Endodermal cell (in vitro differentiated cells): ENCODE measurements around the gene ATP1B1. TPM values are rescaled to one million over a fixed set of nuclear protein-coding genes. Genes with fewer than 3 reads are reported as not detected.

Source experiments
- DNase-seq: peaks from one replicate; pipeline ENCODE4 v3.0.0-alpha.2; 2017
- H3K27ac ChIP-seq: 2 replicates; pipeline ENCODE4 v1.5.1; 2013; ENCODE audit warnings: mild to moderate bottlenecking, low read depth, low read length, moderate library complexity
- H3K27me3 ChIP-seq: 2 replicates; pipeline ENCODE4 v1.6.1; 2013; ENCODE audit warnings: mild to moderate bottlenecking, low read length, moderate library complexity; ENCODE audit not compliant: insufficient read depth, control insufficient read depth, poor library complexity, severe bottlenecking
- H3K36me3 ChIP-seq: 2 replicates; pipeline ENCODE4 v1.7.0; 2013; ENCODE audit warnings: mild to moderate bottlenecking, low read length, moderate library complexity; ENCODE audit not compliant: control insufficient read depth, insufficient read depth
- H3K4me1 ChIP-seq: one replicate; pipeline ENCODE4 v1.7.0; 2013; ENCODE audit warnings: low read length; ENCODE audit not compliant: control insufficient read depth, insufficient read depth
- H3K4me3 ChIP-seq: 2 replicates; pipeline ENCODE4 v1.5.1; 2013; ENCODE audit warnings: mild to moderate bottlenecking, low read length, moderate library complexity
- H3K9ac ChIP-seq: 2 replicates; pipeline ENCODE4 v1.6.1; 2013; ENCODE audit warnings: mild to moderate bottlenecking, low read length, moderate library complexity; ENCODE audit not compliant: poor library complexity, severe bottlenecking; ENCODE audit errors: extremely low read depth
- H3K9me3 ChIP-seq: 2 replicates; pipeline ENCODE4 v1.6.1; 2013; ENCODE audit warnings: mild to moderate bottlenecking, low read length, moderate library complexity; ENCODE audit not compliant: control insufficient read depth
- H3K27ac Mint-ChIP-seq: 2 replicates; pipeline ENCODE4 v1.8.0; 2020; ENCODE audit warnings: mixed read lengths
- H3K27me3 Mint-ChIP-seq: 2 replicates; pipeline ENCODE4 v1.8.0; 2021; ENCODE audit warnings: mild to moderate bottlenecking, mixed read lengths; ENCODE audit not compliant: insufficient read depth
- H3K36me3 Mint-ChIP-seq: 2 replicates; pipeline ENCODE4 v1.8.0; 2020; ENCODE audit warnings: low read depth, mixed read lengths
- H3K4me1 Mint-ChIP-seq: 2 replicates; pipeline ENCODE4 v1.8.0; 2020; ENCODE audit warnings: mixed read lengths
- H3K4me3 Mint-ChIP-seq: 2 replicates; pipeline ENCODE4 v1.8.0; 2020; ENCODE audit warnings: mild to moderate bottlenecking, moderate library complexity, mixed read lengths
- H3K9me3 Mint-ChIP-seq: 2 replicates; pipeline ENCODE4 v1.8.0; 2020; ENCODE audit warnings: mild to moderate bottlenecking, mixed read lengths
- WGBS, 2 experiments: methylation state at CpG; one replicate each; pipeline versions ENCODE4 v1.1.5 to v1.1.7; 2013; ENCODE audit warnings: missing lambda C conversion rate in 2 of 2, mixed read lengths in 1 of 2; ENCODE audit not compliant: insufficient coverage in 1 of 2, insufficient read length in 1 of 2; 5-methylcytosine and 5-hydroxymethylcytosine counted together
- total RNA-seq, 2 donors: library from RNA; stranded (reverse); fragmentation: NEBNext Ultra II Directional in 1 of 2; extraction: Animal tissue kit (Norgen Biotek cat#: 25700) in 1 of 2; gene quantifications; 2 replicates in 1 of 2; 3 replicates in 1 of 2; pipeline ENCODE4 v1.2.1, GENCODE V29; 2021
- TF ChIP-seq, protein P1 (sequence below): fragments of 200-600 bp; sonication (generic); conservative IDR thresholded peaks from 2 replicates; pipeline ENCODE4 v1.5.0; 2021; ENCODE audit warnings: antibody characterized with exemption, mild to moderate bottlenecking

ATP1B1 gene
- total RNA-seq, 2 donors from 2014 or later: 49.9 to 56.3 TPM

DNA sequence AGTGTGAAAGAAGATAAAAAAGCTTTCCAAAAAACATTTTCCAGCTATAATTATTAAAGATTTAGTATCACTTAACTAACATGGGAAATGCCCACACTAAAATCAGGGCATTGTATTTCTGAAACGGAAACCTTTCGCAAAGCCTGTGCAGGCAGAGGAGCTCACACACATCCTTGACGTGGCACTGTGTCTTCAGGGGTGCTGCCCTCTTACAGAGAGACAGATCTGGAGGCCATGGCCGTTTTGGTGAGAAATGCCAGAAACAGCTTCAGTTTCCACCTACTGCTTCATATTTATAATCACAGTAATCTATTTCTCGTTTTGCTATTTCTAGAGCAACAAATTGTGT lies 26.7 kb downstream of the ATP1B1 start:
- WGBS, 2 experiments: 85 to 95% methylated on average over 5 of the region's 5 CpGs
- no peak overlapping the region for H3K27ac Mint-ChIP-seq
- no peak overlapping the region for H3K4me3 Mint-ChIP-seq
- TF ChIP-seq, protein P1, sequence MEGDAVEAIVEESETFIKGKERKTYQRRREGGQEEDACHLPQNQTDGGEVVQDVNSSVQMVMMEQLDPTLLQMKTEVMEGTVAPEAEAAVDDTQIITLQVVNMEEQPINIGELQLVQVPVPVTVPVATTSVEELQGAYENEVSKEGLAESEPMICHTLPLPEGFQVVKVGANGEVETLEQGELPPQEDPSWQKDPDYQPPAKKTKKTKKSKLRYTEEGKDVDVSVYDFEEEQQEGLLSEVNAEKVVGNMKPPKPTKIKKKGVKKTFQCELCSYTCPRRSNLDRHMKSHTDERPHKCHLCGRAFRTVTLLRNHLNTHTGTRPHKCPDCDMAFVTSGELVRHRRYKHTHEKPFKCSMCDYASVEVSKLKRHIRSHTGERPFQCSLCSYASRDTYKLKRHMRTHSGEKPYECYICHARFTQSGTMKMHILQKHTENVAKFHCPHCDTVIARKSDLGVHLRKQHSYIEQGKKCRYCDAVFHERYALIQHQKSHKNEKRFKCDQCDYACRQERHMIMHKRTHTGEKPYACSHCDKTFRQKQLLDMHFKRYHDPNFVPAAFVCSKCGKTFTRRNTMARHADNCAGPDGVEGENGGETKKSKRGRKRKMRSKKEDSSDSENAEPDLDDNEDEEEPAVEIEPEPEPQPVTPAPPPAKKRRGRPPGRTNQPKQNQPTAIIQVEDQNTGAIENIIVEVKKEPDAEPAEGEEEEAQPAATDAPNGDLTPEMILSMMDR: no peak
- peaks cover 13% of the 10 kb centered on the region for H3K4me1 Mint-ChIP-seq
- H3K27me3 ChIP-seq: no peaks in the 10 kb centered on the region
- H3K4me1 ChIP-seq: no peaks in the 10 kb centered on the region
- peaks cover 33% of the 10 kb centered on the region for H3K36me3 Mint-ChIP-seq
- no peak overlapping the region for H3K9ac ChIP-seq
- H3K4me3 ChIP-seq: no peak overlapping the region
- no peaks in the 10 kb centered on the region for H3K9me3 Mint-ChIP-seq
- DNase-seq: no peak
- H3K36me3 ChIP-seq: peaks cover 48% of the 10 kb centered on the region
- H3K9me3 ChIP-seq: no peaks in the 10 kb centered on the region
- H3K27me3 Mint-ChIP-seq: no peaks in the 10 kb centered on the region
- no peak overlapping the region for H3K27ac ChIP-seq

DNA sequence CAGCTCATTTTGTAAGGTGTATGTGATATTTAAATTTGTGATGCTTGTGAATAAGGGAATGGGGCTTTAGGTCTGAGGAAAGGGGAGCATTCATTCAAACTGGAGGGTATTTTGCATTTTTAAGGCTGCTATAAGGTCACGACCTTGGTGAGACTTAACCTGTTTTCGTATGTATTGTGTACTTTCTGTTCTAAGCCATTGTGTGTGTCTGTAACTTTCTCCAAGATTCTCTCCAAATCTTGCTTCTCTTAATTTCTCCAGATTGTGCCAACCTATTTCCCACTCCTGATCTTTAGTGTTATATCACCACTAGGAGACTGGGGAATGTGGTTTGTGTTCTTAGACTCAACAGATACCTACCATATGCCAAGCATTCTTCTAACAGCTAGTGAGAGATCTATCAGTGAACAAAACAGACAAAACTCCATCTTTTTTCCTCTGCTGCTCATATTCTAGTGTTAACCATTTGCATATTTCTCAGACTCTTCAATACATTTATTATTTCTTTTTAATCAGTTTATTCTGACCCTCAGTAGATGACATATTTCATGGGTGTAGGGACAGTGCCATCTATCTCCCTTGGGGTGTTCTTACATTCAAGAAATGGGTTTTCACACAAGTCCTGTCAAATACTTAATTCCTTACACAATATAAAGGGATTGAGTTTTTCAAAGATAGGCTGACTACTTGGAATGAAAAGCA lies 27.5 kb downstream of the ATP1B1 start:
- WGBS, 2 experiments: 90 to 93% methylated on average over 2 of the region's 2 CpGs
- TF ChIP-seq, protein P1: peak; percentile 58
- Mint-ChIP-seq H3K27me3 (no peaks in the 10 kb centered on the region), H3K27ac (peak overlapping the region; percentile 10), H3K4me1 (peaks cover 13% of the 10 kb centered on the region), H3K9me3 (no peaks in the 10 kb centered on the region), H3K4me3 (no peak overlapping the region), H3K36me3 (peaks cover 26% of the 10 kb centered on the region)
- H3K9me3 ChIP-seq: no peaks in the 10 kb centered on the region
- H3K27ac ChIP-seq: no peak overlapping the region
- no peak for DNase-seq
- H3K36me3 ChIP-seq: peaks cover 41% of the 10 kb centered on the region
- no peak overlapping the region for H3K9ac ChIP-seq
- H3K4me3 ChIP-seq: no peak overlapping the region
- H3K27me3 ChIP-seq: no peaks in the 10 kb centered on the region
- no peaks in the 10 kb centered on the region for H3K4me1 ChIP-seq

DNA sequence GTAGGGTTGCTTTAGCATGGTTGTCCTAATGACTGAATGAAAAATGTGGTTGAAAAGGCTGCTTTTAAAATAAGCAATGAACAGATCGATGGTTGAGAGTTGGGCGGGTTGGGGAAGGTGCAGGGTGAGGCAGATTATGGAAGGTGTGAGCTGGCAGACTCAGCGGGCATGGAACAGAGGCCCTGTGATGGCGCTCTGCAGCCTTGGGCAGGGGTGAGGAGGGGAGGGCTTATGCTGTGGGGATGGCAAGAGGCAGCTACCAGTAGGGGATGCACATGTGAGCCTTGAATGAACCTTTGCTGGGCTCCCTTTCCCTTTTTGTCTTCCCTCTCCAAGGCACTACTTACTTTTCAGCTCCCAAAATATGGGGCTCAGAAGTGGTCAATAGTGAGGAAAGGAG lies 30.9 kb downstream of the ATP1B1 start:
- Mint-ChIP-seq H3K36me3 (peaks cover 3% of the 10 kb centered on the region), H3K9me3 (no peaks in the 10 kb centered on the region), H3K4me3 (no peak overlapping the region), H3K27me3 (no peaks in the 10 kb centered on the region), H3K27ac (no peak overlapping the region), H3K4me1 (peaks cover 13% of the 10 kb centered on the region)
- Histone ChIP-seq H3K4me1 (no peaks in the 10 kb centered on the region), H3K27me3 (no peaks in the 10 kb centered on the region), H3K9ac (no peak overlapping the region), H3K36me3 (peaks cover 10% of the 10 kb centered on the region), H3K4me3 (no peak overlapping the region), H3K9me3 (no peaks in the 10 kb centered on the region), H3K27ac (no peak overlapping the region)
- TF ChIP-seq, protein P1: no peak
- no peak for DNase-seq
- WGBS, 2 experiments: 91 to 100% methylated on average over 4 of the region's 4 CpGs
